ENCODE data around the gene STK32B.
"Not testable (repeated sequence)": the region's sequence is repeated elsewhere in the genome, so short reads cannot be mapped to it uniquely, and the experiment has no call there.

Gene STK32B

DNA sequence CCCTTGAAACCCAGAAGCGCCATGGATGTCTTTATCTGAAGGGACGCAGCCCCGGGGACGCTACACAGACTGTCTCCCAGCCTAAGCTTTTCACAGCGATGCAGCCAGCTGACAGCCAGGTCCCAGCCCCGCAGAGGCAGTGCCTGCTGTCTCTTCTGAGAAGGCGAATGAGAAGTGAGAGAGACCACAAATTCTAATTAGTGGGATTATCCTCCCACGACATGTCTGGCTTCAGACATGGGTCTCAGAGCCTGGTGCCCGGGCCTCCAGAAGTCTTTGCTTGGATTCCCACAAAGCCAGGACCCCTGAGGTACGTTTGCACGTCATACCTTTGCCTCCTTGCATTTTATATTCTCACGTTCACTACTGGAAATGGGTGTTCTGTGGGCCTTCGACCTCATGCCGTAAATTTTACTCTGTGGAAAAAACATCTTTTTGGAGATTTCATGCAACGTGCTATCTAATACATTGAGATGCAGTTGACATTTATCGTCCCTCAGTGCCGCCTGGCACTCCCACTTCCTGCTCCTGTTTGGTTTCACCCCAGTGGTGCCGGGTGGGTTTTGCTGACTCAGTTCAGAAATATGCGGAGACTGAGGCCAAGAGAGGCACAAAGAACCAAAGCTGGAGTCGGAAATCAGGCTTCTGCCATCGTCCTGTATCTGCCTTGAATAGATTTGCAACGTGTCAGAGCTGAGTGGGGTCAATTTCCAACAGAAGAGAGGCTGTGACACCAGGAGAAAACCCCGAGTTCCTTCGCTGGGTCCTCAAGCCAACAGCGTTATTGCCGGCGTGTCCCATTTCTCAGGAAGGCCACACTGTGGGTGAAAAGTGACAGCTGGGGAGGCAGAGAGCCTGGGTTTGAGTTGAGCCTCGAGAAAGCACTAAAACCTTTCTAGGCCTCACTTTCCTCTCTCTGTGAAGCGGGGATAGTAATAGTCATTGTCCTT, 114.4 kb downstream of the STK32B start:
- no peak for FAIRE-seq

GRCh38 chr4:5166377-5166776, 115.1 kb downstream of the STK32B start:
- no peak for FAIRE-seq

DNA sequence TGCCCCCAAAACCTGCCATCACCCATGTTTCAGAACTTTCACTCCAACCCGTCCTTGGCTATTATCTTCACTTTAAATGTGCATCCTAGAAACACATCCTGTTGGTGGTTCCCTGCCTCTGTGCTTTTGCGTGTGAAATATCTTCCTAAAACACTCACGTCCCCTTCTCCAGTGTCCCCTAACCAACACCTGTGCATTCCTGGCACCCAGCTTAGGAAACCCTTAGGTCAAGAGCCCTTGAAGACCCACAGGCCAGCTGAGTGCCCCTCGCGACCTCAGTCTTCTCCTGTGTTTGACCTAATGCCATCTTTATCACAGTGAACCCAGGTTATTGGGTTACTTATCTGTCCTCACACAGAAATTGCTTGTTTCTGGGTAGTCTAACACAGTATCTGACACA, 117.6 kb downstream of the STK32B start:
- FAIRE-seq, result no peak

- not testable (repeated sequence) for FAIRE-seq
These were observed 124.6 kb downstream of the STK32B start for GRCh38 chr4:5175836-5176235.

DNA sequence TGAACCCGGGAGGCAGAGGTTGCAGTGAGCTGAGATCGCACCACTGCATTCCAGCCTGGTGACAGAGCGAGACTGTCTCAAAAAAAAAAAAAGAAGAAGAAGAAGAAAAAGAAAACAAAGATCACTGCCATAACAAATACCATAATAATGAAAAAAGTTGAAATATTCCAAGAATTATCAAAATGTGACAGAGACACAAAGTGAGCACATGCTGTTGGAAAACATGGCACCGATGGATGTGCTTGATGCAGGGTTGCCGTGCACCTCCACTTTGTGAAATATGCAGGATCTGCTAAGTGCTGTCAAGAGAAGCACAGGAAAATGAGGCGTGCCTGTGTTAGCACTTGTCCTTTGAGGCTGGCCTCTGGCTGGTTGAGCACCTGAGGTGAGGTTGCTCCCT, 133.3 kb downstream of the STK32B start:
- FAIRE-seq, result no peak

DNA sequence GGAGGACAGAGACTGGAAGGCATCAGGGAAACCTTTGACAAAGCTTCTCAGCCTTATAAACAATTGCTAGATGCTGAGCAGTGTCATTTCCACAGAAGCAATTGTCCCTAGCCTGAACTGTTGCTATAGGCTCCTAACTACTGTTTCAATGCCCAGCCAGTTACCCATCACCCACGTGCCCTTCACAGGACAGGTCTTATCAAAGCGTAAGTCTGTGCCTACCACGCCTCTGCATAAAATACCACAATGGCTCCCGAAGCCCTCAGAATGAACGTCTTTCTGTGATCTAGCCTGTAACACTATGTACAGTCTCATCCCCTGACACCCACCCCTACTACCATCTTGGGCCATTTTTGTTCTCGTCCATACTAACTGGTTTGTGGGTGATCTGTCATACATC, 134.3 kb downstream of the STK32B start:
- FAIRE-seq, result no peak

DNA sequence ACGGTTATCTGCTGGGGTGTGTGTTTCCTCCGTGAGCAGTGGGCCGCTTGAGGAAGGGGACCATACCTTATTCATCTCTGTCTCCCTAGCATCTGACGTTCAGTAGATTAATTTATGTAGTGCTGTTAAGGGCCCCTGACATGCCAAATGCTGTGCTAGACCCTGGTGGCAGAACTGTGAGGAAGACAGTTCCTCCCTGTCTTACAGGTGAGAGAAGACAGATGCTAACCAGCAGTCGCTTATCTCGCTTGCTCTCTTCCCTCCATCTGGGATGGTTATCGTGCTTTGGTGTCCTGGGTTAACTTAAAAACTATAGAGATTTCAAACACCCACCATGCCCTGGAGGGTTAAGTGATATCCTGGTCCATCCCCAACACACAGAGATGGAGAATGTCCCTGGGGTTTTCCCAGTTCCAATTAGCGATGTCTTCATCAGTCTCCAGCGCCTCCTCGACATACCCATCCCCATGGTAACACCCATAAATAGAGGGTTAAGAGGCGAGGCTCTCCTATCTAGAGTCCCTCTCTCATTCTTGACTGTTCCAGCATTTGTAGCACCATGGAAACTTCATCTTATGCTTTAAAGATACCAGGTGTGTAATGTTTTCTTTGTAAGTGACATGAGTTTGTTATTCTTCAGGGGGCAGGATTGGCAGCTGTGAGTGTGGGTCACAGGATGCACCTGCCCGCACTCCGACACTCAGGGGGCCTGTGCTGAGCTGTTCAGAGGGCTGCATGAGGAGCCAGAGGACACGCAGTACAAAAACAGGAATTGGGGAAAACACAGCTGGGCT, 135.2 kb downstream of the STK32B start:
- no peak for FAIRE-seq

DNA sequence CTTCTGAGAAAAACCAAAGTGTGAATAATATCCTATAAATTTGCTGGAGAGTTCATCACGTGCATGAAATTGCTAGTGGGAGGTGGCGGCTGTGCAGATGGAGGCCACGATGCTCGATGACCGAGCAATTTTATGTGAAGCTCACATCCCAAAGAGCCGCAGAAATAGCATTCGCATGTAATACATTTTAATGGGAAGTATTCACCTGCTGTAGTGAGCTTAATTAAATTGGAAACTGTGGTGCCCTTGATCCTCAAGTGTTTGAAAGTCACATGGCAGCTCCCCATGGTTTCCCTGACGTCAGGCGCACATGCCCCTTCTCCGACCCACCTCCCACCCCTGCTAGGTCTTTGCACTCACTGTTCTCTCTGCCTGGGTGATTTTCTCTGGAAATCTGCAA, 136.8 kb downstream of the STK32B start:
- no peak for FAIRE-seq

GRCh38 chr4:5191831-5192230, 140.6 kb downstream of the STK32B start:
- FAIRE-seq, result no peak

DNA sequence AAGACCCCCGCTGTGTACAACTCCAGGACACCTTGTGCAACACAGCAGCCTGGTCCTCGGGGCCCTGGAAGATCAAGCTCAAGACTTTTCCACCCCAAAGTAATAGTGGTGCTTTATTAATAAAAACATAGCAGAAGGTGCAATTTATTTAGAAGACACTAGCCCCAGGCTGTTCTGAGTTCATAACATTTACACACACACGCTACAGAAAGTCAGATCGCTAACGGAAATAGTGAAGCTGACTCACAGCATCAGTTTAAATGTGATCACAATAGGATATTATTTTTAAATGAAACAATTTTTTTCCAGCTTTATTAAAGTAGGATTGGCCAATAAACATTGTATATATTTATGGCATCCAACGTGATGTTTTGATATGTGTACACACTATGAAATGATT, 141.0 kb downstream of the STK32B start:
- FAIRE-seq, result no peak

DNA sequence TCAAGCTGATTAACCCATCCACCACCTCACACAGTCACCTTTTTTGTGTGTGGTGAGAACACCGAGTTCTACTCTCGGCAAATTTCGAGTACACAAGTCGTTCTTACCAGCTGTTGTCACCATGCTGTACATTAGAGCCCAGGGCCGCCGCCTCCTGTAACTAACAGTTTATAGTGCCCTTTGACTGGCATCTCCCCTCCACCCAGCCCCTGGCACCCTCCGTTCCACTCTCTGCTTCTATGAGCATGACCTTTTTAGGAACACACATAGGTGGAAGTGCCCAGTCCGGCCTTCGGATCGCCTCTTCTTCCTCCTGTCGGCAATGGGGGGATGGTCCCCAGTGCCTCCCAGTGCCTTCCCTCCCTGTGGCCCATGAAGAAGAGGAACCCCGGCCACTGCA, 141.4 kb downstream of the STK32B start:
- FAIRE-seq, result no peak

GRCh38 chr4:5198656-5199541, 147.6 kb downstream of the STK32B start:
- FAIRE-seq, result no peak

DNA sequence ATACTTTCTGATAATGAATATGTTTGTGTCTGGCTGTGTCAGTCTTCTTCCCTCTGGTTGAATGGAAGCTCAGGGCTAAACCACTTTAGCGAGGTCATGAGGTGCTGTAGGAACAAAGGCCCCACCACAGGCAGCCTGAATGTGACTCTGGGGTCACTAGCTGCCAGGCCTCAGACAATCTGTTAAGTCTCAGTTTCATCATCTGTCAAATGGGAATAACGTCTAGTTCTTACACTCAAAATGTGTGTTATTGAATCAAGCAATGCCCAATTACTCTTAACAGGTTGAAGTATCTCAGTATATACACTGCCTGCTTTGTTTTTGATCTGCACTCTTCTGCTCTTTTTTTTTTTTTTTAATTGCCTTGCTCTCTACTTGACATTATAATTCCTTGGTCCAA, 148.6 kb downstream of the STK32B start:
- no peak for FAIRE-seq

- FAIRE-seq, result no peak
These were observed 149.2 kb downstream of the STK32B start for GRCh38 chr4:5200513-5200912.

DNA sequence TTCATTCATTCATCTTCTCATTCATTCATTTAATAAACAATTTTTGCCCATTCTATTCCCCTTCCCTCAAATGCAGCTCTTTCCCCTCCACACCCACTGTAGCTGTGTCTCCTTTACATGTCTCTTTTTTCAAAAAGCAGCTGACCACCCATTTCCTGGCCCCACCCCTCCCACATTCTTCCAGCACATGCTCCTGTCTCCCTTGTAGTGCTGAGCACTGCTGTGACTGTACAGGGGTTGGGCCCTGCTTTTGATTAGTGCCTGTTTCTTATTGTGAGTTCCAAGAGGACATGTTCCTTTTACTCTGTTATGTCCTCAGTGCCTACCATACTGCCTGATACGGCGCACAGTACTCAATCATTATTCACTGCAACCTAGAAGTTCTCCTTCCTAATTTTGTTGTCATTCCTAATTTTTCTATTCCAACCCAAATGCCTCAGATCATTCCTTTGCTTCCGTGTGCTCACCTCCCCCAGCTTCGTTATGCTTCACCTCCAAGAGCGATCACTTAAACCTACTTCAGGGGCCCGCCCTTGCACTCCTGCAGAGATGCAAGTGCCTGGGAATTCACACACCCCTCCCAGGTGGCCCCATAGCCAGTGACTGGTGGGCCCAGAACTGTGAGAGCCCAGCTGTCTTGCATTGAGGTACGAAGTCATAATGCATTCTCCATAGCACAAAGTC, 152.2 kb downstream of the STK32B start:
- FAIRE-seq, result no peak

- no peak for FAIRE-seq
These were observed 152.7 kb downstream of the STK32B start for GRCh38 chr4:5203993-5204310.

DNA sequence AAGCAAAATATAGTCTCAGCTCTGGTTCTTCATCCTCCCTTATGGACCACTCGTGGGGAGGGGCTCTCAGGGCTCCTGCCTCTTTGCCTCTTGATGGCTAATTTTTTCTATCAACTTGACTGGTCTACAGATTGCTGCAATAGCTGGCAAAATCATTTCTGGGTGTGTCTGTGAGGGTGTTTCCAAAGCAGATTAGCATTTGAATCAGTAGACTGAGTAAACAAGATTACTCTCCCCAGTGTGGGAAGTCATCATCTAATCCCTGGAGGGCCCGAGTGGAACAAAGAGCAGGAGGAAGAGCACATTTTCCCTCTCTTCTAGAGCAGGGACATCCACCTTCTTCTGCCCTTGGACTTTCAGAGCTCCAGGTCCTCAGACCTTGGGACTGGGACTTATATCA, 153.5 kb downstream of the STK32B start:
- FAIRE-seq, result no peak

- FAIRE-seq, result no peak
These were observed 154.9 kb downstream of the STK32B start for GRCh38 chr4:5206016-5206790.

DNA sequence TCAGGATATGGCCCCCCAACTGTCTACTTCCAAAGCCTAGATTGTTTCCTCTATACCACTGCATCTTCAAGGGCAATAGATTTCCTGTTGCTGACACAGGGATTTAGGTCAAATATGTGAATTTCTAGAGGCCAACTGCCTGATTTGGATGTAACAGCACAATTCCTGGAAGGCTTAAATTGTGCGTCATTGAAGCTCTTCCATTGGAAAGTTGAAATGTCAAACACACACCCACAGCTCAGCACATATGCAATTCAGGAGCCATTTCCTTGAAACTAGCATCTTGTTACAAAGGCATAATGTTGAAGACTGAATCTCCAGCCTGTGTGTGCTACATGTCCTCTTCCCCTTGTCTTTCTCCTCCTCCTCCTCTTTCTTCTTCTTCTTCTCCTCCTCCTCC, 158.6 kb downstream of the STK32B start:
- no peak for FAIRE-seq

DNA sequence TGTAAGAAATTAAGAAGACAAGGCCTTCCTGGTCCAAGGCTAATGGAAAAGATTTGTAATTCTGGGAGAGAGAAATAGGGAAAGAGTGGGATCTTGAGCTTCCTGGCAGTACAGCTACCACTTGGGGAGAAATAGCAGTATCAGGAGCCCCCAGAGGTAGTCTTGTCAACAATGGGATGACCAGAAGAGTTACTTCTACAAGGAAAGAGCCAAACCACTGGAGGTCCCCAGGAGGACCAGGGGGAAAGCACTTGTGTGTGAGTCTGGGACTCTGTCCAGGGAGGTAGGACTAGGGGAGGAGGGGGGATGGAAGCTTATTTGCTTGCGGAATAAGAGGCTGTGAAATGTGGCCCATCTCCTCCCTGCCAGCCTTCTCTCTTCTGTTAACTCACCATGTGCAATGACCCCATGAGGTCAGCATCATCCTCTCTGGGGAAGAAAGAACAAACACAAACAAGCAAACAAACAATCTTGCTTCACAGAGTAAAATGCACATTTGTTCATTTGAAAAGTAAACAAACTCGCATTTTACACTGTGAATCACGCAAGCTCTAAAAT, 160.1 kb downstream of the STK32B start:
- no peak for FAIRE-seq

Data from endometrium (tissue), 2 donors.